AG04450 (cell line): Measurements from ENCODE around the gene RNH1. TPM values are rescaled to one million over a fixed set of nuclear protein-coding genes. Genes with fewer than 3 reads are reported as not detected.

Source experiments
- CTCF ChIA-PET: fragments of 300-600, 350-600 bp; formaldehyde crosslinking; extraction: SDS; loops from one replicate; lab custom pipeline; 2022; ENCODE audit warnings: antibody characterized with exemption, inconsistent platforms; lab: Charles Lee
- POLR2A ChIA-PET: fragments of 350-600 bp; formaldehyde crosslinking; extraction: SDS; loops from one replicate; lab custom pipeline; 2021; ENCODE audit warnings: antibody characterized with exemption, inconsistent platforms; lab: Yijun Ruan, JAX
- DNase-seq: peaks from one replicate; pipeline ENCODE4 v3.0.0-alpha.2; 2011; ENCODE audit warnings: low read depth, low spot score
- H3K27ac ChIP-seq: one replicate; pipeline ENCODE4 v1.5.1; 2012; ENCODE audit warnings: low read depth, low read length, control low read depth
- H3K27me3 ChIP-seq: one replicate; pipeline ENCODE4 v1.6.0; 2012; ENCODE audit warnings: low read length; ENCODE audit not compliant: control insufficient read depth, insufficient read depth
- H3K4me3 ChIP-seq: 2 replicates; pipeline ENCODE4 v1.5.1; 2011; ENCODE audit warnings: mild to moderate bottlenecking, low read depth, low read length, control low read depth
- H3K9me3 ChIP-seq: 2 replicates; pipeline ENCODE4 v1.5.1; 2012; ENCODE audit warnings: low read length; ENCODE audit not compliant: control insufficient read depth, insufficient read depth
- polyA plus RNA-seq: library from polyadenylated mRNA; depleted of rRNA; stranded (reverse); fragments of >200 nt; gene quantifications from 2 replicates; pipeline ENCODE4 v1.2.3, GENCODE V29; 2011
- TF ChIP-seq, protein P1 (sequence below): IDR thresholded peaks from 2 replicates; pipeline ENCODE4 v1.5.1; 2011; ENCODE audit warnings: low read depth, low read length, control low read depth, inconsistent platforms

Gene RNH1
- polyA plus RNA-seq, 1 experiment: 98.6 TPM

DNA sequence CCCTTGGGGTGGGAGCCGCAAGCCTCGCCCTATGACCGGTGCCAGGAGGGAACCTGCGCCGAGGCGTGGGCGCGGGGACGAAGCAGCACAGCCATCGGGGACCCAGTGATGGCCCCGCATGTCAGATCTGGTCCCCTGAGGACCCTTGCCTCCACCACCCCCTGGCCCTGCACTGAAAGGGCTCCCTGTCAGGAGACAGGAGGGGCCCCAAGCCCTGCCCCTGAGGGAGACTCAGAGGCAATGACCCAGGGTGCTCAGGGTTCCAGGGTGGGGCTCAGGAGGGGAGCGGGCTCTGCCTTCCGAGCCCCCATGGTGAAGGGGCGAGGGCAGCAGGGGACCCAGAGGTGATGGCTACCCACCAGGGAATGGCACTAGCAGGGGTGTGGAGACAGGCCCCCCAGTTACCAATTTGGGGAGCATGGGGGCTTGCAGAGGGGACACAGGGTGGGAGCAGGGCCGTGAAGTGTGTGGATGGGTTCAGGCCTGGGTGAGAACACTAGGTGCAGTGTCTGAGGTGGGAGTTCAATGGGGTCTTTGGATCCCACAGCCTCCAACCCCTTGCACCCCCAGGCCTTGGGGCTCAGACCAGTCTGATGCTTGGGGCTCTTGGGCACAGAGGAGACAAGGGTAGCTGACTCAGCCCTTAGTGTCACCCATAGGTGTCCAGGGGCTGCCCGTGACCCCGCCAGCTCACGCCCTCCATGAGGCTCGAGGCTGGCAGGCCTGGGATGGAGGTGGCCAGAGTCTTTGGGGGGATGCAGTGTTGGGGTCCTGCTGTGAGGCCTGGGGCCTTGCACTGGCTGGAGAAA lies 30.8 kb upstream of the RNH1 start:
- no peaks in the 10 kb centered on the region; the same call in 1 of the 2 replicates for H3K9me3 ChIP-seq
- DNase-seq: no peak
- ChIA-PET CTCF (no interaction called here), POLR2A (interaction anchor here (0.5 to 0.7 kb wide), 2 partner anchors 169 to 216 kb away, joined by 3 read pairs; no protein-coding TSS in a partner anchor)
- H3K27me3 ChIP-seq: no peaks in the 10 kb centered on the region
- H3K27ac ChIP-seq: peak overlapping the region; percentile 21
- TF ChIP-seq, protein P1, sequence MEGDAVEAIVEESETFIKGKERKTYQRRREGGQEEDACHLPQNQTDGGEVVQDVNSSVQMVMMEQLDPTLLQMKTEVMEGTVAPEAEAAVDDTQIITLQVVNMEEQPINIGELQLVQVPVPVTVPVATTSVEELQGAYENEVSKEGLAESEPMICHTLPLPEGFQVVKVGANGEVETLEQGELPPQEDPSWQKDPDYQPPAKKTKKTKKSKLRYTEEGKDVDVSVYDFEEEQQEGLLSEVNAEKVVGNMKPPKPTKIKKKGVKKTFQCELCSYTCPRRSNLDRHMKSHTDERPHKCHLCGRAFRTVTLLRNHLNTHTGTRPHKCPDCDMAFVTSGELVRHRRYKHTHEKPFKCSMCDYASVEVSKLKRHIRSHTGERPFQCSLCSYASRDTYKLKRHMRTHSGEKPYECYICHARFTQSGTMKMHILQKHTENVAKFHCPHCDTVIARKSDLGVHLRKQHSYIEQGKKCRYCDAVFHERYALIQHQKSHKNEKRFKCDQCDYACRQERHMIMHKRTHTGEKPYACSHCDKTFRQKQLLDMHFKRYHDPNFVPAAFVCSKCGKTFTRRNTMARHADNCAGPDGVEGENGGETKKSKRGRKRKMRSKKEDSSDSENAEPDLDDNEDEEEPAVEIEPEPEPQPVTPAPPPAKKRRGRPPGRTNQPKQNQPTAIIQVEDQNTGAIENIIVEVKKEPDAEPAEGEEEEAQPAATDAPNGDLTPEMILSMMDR: no peak
- H3K4me3 ChIP-seq: peak overlapping the region; percentile 61

DNA sequence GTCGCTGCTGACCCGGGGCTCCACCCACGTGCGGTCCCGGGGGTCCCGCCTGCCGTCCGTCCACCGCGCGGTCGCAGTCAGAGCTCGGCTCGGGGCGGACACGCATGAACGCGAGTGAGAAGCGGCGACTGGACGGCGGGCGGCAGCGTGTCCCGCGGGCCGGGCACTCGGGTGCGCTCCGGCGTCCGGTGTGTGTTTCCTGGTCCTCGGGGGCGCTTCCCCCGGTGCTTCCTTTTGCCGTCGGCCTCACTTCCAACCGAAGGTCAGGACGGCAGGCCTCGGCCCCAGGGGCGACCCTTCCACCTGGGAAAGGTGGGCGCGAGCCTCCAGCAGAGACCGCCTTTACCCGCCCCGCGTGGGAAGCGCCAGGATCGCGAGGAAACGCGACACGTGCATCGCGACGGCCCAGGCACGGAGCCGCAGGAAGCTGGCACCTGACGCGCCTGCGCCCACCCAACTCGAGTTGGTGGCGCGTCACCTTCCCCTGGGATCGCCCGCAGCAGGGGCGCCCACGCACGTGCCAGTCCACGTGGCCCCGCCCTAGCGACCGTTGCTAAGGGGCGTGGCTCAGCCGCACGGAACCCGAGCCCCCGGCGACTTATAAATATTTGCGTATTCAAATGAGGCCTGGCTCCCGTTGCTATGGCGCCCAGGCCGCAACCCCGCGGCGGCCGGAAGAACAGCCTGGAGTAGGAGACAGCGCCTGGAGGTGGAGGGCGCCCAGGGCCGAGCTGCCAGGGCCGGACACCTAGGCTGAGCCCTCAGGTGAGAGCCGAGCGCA lies 30.0 kb upstream of the RNH1 start, which contains the start of gene LRRC56:
Gene LRRC56, plus strand, starts transcription at position 687 of the 781 bp plus-strand sequence. CDS start 3,158 bp downstream, outside the sequence.
- TF ChIP-seq, protein P1: no peak
- H3K9me3 ChIP-seq: no peaks in the 10 kb centered on the region; the same call in 1 of the 2 replicates
- CTCF ChIA-PET: no interaction called here
- H3K27ac ChIP-seq: peak within 1 kb of the TSS; percentile 21
- peak; percentile 59 for DNase-seq
- H3K27me3 ChIP-seq: no peaks in the 10 kb centered on the region
- POLR2A ChIA-PET: interaction anchor here (0.7 kb wide), 1 partner anchor 169 kb away, joined by 3 read pairs; no protein-coding TSS in a partner anchor
- H3K4me3 ChIP-seq: peak within 1 kb of the TSS; percentile 61

DNA sequence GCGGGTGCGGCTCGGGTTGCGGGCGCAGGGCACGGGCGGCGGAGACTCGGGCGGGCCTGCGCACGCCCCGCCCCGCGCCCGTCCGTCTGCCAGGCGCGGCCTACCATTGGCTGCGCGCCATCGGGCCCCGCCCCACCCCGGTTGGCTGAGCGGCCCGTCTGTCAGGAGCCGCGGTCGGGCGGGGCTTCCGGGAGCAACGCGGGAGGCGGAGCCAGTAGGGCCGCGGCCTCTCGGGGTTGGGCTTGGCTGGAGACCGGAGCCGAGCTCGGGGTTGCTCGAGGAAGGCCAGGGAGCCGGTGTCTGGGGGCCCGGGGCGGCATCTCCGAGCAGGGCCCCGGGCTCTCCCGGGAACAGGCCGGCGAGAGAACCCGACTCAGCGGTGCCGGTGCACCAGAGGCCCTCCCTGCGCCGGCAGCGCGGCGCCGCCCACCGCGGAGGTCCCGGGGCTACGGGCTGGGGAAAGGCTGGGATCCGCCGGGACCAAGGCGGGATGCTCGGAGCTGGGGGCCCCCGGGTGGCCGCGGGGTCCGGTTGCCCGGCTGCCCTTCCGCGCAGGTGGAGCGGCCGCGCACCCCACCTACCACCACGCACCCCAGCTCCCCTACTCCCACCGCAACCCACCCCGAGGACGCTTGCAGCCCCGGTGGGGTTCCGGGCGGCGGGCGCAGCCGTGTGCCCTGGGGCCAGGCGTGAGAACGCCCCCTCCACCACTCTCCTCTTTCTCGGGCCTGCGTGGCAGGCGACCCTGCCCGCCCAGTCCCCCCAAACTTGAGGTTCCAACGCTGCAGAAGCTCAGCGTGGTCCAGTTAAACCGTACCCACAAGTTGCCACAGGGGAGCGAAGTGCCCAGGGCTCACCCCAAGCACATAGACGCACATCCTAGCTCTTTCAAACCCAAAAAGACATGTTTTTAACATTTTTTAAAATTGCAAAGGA lies 28.7 kb upstream of the RNH1 start, which contains the start of gene HRAS:
Gene HRAS, minus strand, starts transcription at position 58 of the 936 bp plus-strand sequence.
- TF ChIP-seq, protein P1: no peak
- Histone ChIP-seq H3K27me3 (no peaks in the 10 kb centered on the region), H3K27ac (no peak within 1 kb of the TSS), H3K9me3 (no peaks in the 10 kb centered on the region; the same call in 1 of the 2 replicates), H3K4me3 (peak within 1 kb of the TSS; percentile 73)
- ChIA-PET CTCF (interaction anchor here (0.7 kb wide), 1 partner anchor 21 kb away, joined by 3 read pairs; no protein-coding TSS in a partner anchor), POLR2A (interaction anchor here (0.6 to 1.9 kb wide), 4 partner anchors 40 to 328 kb away, joined by 3 to 13 read pairs (median 4); partner anchors contain the start of genes BET1L, PHRF1 and RIC8A)
- DNase-seq: peak; percentile 78

DNA sequence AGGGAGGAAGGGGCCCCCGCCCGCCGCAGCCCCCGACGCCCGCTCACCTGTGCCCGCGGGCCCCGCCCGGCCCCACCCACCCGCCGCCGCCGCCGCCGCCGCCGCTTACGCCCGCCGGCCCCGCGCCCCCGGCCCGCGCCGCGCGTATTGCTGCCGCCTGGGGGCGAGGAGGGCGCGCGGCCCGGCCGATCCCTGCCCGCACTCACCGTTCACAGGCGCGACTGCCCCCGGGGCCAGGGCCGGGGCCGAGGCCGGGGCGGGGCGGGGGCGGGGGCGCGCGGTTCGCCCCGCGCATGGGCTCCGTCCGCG lies 28.1 kb upstream of the RNH1 start:
- TF ChIP-seq, protein P1: no peak
- Histone ChIP-seq H3K27ac (no peak overlapping the region), H3K4me3 (peak overlapping the region; percentile 73), H3K27me3 (no peaks in the 10 kb centered on the region), H3K9me3 (no peaks in the 10 kb centered on the region; the same call in 1 of the 2 replicates)
- ChIA-PET CTCF (interaction anchor here (0.9 to 1.0 kb wide), 2 partner anchors 16 to 87 kb away, joined by 3 to 4 read pairs; no protein-coding TSS in a partner anchor), POLR2A (interaction anchor here (1.0 to 1.9 kb wide), 2 partner anchors 41 to 328 kb away, joined by 3 to 13 read pairs; partner anchors contain the start of genes BET1L, PHRF1 and RIC8A)
- no peak for DNase-seq
